HG03108 (cell line): ENCODE measurements around the gene RPS8.
A peak's percentile ranks its signal among the peaks of the same experiment; 100 is the strongest.
"Not testable (repeated sequence)": the region's sequence is repeated elsewhere in the genome, so short reads cannot be mapped to it uniquely, and the experiment has no call there.

Source experiments
- ATAC-seq: cut with Tn5 transposase; IDR thresholded peaks from one replicate; pipeline ENCODE4 v1.9.1; 2021; ENCODE audit warnings: moderate library complexity; ENCODE audit not compliant: unreplicated experiment

RPS8 gene

GRCh38 chr1:44775078-44775929 lies at the start of gene RPS8:
TSS of gene RPS8 (plus strand) at chr1:44775540. CDS start at chr1:44775597, 57 bp downstream.
- ATAC-seq = peak; percentile 79

- peak; percentile 59 for ATAC-seq
Measured at GRCh38 chr1:44730741-44731512, 44.4 kb upstream of the RPS8 start, which contains the start of gene RNU5D-1. TSS of gene RNU5D-1 (minus strand) at chr1:44731170.

- ATAC-seq = no peak
Measured at GRCh38 chr1:44733365-44733764, 42.0 kb upstream of the RPS8 start.

- ATAC-seq = no peak
Measured at GRCh38 chr1:44733784-44734183, 41.6 kb upstream of the RPS8 start.

- ATAC-seq = no peak
Measured at GRCh38 chr1:44735992-44736391, 39.3 kb upstream of the RPS8 start.

GRCh38 chr1:44738953-44739306 lies 36.4 kb upstream of the RPS8 start:
- ATAC-seq = not testable (repeated sequence)

- ATAC-seq = peak; percentile 98
Measured at GRCh38 chr1:44739307-44740178, 35.8 kb upstream of the RPS8 start, which contains the start of gene KIF2C. TSS of gene KIF2C (plus strand) at chr1:44739837. CDS start at chr1:44739933, 96 bp downstream.

- no peak for ATAC-seq
Measured at GRCh38 chr1:44740179-44740617, 35.1 kb upstream of the RPS8 start.

GRCh38 chr1:44743211-44743610 lies 32.1 kb upstream of the RPS8 start:
- ATAC-seq = no peak

GRCh38 chr1:44747878-44748277 lies 27.5 kb upstream of the RPS8 start:
- no peak for ATAC-seq

- no peak for ATAC-seq
Measured at GRCh38 chr1:44757420-44757819, 17.9 kb upstream of the RPS8 start.

GRCh38 chr1:44759077-44759476 lies 16.3 kb upstream of the RPS8 start:
- ATAC-seq = no peak

GRCh38 chr1:44760876-44761275 lies 14.5 kb upstream of the RPS8 start:
- no peak for ATAC-seq

GRCh38 chr1:44766421-44766820 lies 8.9 kb upstream of the RPS8 start:
- ATAC-seq = not testable (repeated sequence)

GRCh38 chr1:44775930-44776729 lies 790 bp downstream of the RPS8 start:
- peak; percentile 10 for ATAC-seq

GRCh38 chr1:44776730-44777068 lies 1.4 kb downstream of the RPS8 start:
- ATAC-seq = no peak

- no peak for ATAC-seq
Measured at GRCh38 chr1:44777547-44777946, 2.2 kb downstream of the RPS8 start.

- no peak for ATAC-seq
Measured at GRCh38 chr1:44777969-44778635, 2.8 kb downstream of the RPS8 start.

GRCh38 chr1:44778705-44779576 lies 3.6 kb downstream of the RPS8 start:
- ATAC-seq = no peak
